GM23338 (cell line): Measurements from ENCODE around the gene SPDYA.

Experiments
- CREB1 ChIP-seq: fragments of 250-450 bp; sonication (Bioruptor Pico); IDR thresholded peaks from 2 replicates; pipeline ENCODE4 v1.5.0; 2020; ENCODE audit warnings: low read depth, mild to moderate bottlenecking, moderate library complexity
- CTCF ChIP-seq, 2 experiments: fragments of 200-600 bp in 1 of 2; sonication (generic) in 1 of 2; conservative IDR thresholded peaks; 2 replicates each; pipeline versions ENCODE4 v1.5.1 to v1.6.1; 2016 to 2017; ENCODE audit warnings: antibody characterized with exemption in 2 of 2, low read depth in 2 of 2, mild to moderate bottlenecking in 2 of 2, moderate library complexity in 1 of 2
- EZH2 ChIP-seq: fragments of 200-600 bp; sonication (generic); IDR thresholded peaks from one replicate; pipeline ENCODE4 v1.8.0; 2017; ENCODE audit warnings: antibody characterized with exemption, mild to moderate bottlenecking, low read depth; ENCODE audit not compliant: unreplicated experiment
- EZH2phosphoT487 ChIP-seq: fragments of 200-600 bp; sonication (generic); IDR thresholded peaks from one replicate; pipeline ENCODE4 v1.8.1; 2018; ENCODE audit warnings: antibody characterized with exemption; ENCODE audit not compliant: unreplicated experiment
- POLR2AphosphoS5 ChIP-seq: IDR thresholded peaks from 2 replicates; pipeline ENCODE4 v1.6.1; 2016; ENCODE audit warnings: antibody characterized with exemption, low read depth
- REST ChIP-seq: IDR thresholded peaks from one replicate; pipeline ENCODE4 v1.6.1; 2018; ENCODE audit warnings: antibody characterized with exemption; ENCODE audit not compliant: unreplicated experiment
- ZNF114 ChIP-seq: fragments of 250-450 bp; sonication (Bioruptor Pico); IDR thresholded peaks from 2 replicates; pipeline ENCODE4 v1.5.0; 2020; ENCODE audit warnings: mild to moderate bottlenecking, moderate library complexity
- TF ChIP-seq, protein P1 (sequence below): IDR thresholded peaks from 2 replicates; pipeline ENCODE4 v1.6.1; 2016; ENCODE audit warnings: antibody characterized with exemption

DNA sequence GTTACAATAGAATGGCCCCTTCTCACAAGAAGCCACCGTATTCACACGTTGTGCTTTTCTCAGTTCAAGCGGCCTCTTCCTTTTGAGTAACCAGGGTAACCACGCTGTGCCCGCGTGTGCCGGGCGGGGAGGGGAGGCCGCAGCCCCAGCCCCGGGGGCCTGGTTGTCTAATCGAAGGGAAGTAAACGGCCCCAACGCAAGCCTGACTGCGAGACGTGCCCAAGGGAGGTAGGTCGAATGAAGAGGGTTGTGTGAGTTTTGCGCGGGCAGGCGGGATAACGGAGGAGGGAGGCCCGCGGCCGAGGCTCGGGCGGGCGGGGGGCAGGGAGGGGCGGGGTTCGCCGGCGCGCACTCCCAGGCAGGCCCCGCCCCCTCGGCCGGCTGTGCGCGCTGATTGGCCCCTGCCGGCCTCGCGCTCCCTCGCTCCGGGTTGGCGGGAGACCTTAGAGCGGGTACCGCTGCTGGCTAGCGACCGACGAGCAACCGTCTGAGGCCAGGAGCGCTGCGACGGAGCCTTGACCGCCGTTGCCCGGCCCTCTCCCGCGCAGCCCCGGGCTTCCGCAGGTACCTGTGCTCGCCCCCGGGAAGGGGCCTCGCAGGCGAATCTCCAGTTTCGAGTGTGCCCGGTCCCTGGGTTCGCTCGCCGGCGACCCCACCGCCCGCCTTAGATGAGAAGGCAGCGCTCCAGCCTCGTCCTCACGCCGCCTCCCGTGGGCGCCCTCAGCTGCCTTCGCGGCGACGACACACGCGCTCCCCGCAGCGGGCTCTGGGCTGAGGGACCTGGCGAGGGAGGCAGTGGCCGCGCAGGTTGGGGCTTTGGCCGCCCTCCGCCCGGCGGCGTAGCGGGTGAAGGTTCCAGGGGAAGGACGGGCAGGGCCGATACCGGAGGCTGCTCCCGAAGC is at the start of gene SPDYA:
- 0 out of 4 replicates have a peak, but pooled peaks of 1 of the 2 experiments have one; percentile 6 for TF ChIP-seq CTCF (conservative IDR thresholded peaks at IDR 0.05; ENCODE audit: low read depth in 2 of 2)
- TF ChIP-seq, protein P1, sequence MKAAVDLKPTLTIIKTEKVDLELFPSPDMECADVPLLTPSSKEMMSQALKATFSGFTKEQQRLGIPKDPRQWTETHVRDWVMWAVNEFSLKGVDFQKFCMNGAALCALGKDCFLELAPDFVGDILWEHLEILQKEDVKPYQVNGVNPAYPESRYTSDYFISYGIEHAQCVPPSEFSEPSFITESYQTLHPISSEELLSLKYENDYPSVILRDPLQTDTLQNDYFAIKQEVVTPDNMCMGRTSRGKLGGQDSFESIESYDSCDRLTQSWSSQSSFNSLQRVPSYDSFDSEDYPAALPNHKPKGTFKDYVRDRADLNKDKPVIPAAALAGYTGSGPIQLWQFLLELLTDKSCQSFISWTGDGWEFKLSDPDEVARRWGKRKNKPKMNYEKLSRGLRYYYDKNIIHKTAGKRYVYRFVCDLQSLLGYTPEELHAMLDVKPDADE: no peak
- TF ChIP-seq EZH2: no peak
- no peak for TF ChIP-seq ZNF114 (CRISPR knock-in tag)
- no peak for TF ChIP-seq POLR2AphosphoS5
- TF ChIP-seq REST: no peak
- TF ChIP-seq EZH2phosphoT487: no peak
- peak; percentile 9; the same call in 1 of the 2 replicates for TF ChIP-seq CREB1 (CRISPR knock-in tag)
